ENCODE results near the gene PRR15L. TPM values are rescaled to one million over a fixed set of nuclear protein-coding genes. Genes with fewer than 3 reads are reported as not detected.
"Not testable (repeated sequence)": the region's sequence is repeated elsewhere in the genome, so short reads cannot be mapped to it uniquely, and the experiment has no call there.

The PRR15L gene
- total RNA-seq, 2 donors from 2014 or later = 0.57 to 0.60 TPM

DNA sequence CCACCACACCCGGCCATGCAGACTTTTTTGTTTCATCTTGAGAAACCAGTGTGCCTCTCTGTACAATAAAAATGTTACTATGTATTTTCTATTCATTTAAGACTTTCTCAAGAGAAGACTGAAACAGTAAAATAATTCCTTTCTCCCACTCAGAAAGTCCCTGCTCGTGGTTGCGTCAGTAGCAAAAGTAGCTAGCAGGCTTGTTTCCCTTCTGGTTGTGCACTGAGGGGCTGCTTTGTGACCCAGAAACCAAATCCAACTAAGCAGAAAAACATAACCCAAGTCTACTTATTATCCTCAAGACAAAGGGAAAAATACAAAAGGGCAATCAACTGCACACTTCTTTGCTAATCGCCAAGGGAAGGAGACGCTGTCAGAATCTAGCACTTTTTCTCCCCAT lies 19.7 kb downstream of the PRR15L start:
- 94 to 100% methylated on average over 2 to 5 of the region's 5 CpGs for WGBS, 2 experiments (ENCODE audit: insufficient coverage in 1 of 2, insufficient read length in 1 of 2)
- no peak overlapping the region for H3K27ac ChIP-seq (ENCODE audit: low read depth, low read length)
- H3K27me3 ChIP-seq (ENCODE audit: control insufficient read depth, insufficient read depth, low read length, poor library complexity, severe bottlenecking) = peaks cover 3% of the 10 kb centered on the region
- H3K4me3 Mint-ChIP-seq = no peak overlapping the region
- no peaks in the 10 kb centered on the region for H3K9me3 ChIP-seq (ENCODE audit: control insufficient read depth, low read length)
- no peaks in the 10 kb centered on the region for H3K4me1 ChIP-seq (ENCODE audit: control insufficient read depth, insufficient read depth, low read length)
- no peak overlapping the region for H3K9ac ChIP-seq (ENCODE audit: extremely low read depth, low read length, poor library complexity, severe bottlenecking)
- H3K9me3 Mint-ChIP-seq = peaks cover 5% of the 10 kb centered on the region
- TF ChIP-seq, protein P1, sequence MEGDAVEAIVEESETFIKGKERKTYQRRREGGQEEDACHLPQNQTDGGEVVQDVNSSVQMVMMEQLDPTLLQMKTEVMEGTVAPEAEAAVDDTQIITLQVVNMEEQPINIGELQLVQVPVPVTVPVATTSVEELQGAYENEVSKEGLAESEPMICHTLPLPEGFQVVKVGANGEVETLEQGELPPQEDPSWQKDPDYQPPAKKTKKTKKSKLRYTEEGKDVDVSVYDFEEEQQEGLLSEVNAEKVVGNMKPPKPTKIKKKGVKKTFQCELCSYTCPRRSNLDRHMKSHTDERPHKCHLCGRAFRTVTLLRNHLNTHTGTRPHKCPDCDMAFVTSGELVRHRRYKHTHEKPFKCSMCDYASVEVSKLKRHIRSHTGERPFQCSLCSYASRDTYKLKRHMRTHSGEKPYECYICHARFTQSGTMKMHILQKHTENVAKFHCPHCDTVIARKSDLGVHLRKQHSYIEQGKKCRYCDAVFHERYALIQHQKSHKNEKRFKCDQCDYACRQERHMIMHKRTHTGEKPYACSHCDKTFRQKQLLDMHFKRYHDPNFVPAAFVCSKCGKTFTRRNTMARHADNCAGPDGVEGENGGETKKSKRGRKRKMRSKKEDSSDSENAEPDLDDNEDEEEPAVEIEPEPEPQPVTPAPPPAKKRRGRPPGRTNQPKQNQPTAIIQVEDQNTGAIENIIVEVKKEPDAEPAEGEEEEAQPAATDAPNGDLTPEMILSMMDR (conservative IDR thresholded peaks at IDR 0.05) = no peak
- no peak overlapping the region for H3K27ac Mint-ChIP-seq
- no peak for DNase-seq
- no peaks in the 10 kb centered on the region for H3K36me3 ChIP-seq (ENCODE audit: control insufficient read depth, insufficient read depth, low read length)
- peaks cover 19% of the 10 kb centered on the region for H3K27me3 Mint-ChIP-seq (ENCODE audit: insufficient read depth)
- H3K4me1 Mint-ChIP-seq = no peaks in the 10 kb centered on the region
- H3K36me3 Mint-ChIP-seq (ENCODE audit: low read depth) = no peaks in the 10 kb centered on the region
- no peak overlapping the region for H3K4me3 ChIP-seq (ENCODE audit: low read length)

DNA sequence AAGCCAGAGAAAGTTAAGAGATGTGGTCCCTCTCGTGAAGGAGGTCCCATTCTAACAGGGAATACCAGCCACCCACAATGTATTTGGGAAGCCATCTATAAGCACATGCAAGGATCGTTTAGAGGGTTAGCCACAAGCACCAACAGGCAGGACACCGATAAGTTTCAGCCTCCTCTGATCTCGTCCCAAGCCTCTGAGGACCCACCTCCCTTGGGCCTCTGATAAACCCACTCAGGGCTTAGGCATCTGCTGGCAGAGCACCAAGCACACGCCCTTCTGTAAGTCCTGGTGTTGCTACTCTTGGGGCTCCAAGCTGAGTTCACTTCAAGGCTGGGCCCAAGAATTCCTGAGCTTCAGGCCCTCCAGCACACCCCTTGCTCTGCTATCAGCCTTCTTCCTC lies 21.7 kb downstream of the PRR15L start:
- Mint-ChIP-seq H3K27me3 (ENCODE audit: insufficient read depth) (peaks cover 14% of the 10 kb centered on the region), H3K4me1 (no peaks in the 10 kb centered on the region), H3K9me3 (peaks cover 1% of the 10 kb centered on the region), H3K4me3 (no peak overlapping the region), H3K36me3 (ENCODE audit: low read depth) (no peaks in the 10 kb centered on the region), H3K27ac (no peak overlapping the region)
- no peaks in the 10 kb centered on the region for H3K9me3 ChIP-seq (ENCODE audit: control insufficient read depth, low read length)
- H3K36me3 ChIP-seq (ENCODE audit: control insufficient read depth, insufficient read depth, low read length) = no peaks in the 10 kb centered on the region
- H3K27ac ChIP-seq (ENCODE audit: low read depth, low read length) = no peak overlapping the region
- DNase-seq = no peak
- H3K4me3 ChIP-seq (ENCODE audit: low read length) = no peak overlapping the region
- no peaks in the 10 kb centered on the region for H3K4me1 ChIP-seq (ENCODE audit: control insufficient read depth, insufficient read depth, low read length)
- TF ChIP-seq, protein P1 (conservative IDR thresholded peaks at IDR 0.05) = no peak
- 92 to 97% methylated on average over 4 to 5 of the region's 5 CpGs for WGBS, 2 experiments (ENCODE audit: insufficient coverage in 1 of 2, insufficient read length in 1 of 2)
- H3K27me3 ChIP-seq (ENCODE audit: control insufficient read depth, insufficient read depth, low read length, poor library complexity, severe bottlenecking) = peaks cover 3% of the 10 kb centered on the region
- H3K9ac ChIP-seq (ENCODE audit: extremely low read depth, low read length, poor library complexity, severe bottlenecking) = no peak overlapping the region

DNA sequence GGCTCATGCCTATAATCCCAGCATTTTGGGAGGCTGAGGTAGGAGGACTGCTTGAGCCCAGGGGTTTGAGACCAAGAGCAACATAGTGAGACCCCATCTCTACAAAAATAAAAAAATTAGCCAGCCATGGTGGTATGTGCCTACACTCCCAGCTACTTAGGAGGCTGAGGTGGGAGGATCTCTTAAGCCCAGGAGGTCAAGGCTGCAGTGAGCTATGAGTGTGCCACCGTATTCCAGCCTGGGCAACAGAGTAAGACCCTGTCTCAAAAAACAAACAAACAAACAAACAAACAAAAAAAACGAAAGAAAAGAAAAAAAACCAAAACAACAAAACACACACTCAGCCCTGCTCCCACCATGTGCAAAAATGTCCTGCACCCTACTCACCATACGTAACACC lies 22.2 kb downstream of the PRR15L start:
- 87 to 100% methylated on average over 1 to 3 of the region's 3 CpGs for WGBS, 2 experiments (ENCODE audit: insufficient coverage in 1 of 2, insufficient read length in 1 of 2)
- H3K4me3 ChIP-seq (ENCODE audit: low read length); H3K27ac Mint-ChIP-seq; H3K4me1 ChIP-seq (ENCODE audit: control insufficient read depth, insufficient read depth, low read length); H3K9me3 Mint-ChIP-seq; H3K27me3 Mint-ChIP-seq (ENCODE audit: insufficient read depth); H3K27me3 ChIP-seq (ENCODE audit: control insufficient read depth, insufficient read depth, low read length, poor library complexity, severe bottlenecking); H3K9me3 ChIP-seq (ENCODE audit: control insufficient read depth, low read length); H3K27ac ChIP-seq (ENCODE audit: low read depth, low read length); H3K36me3 Mint-ChIP-seq (ENCODE audit: low read depth); H3K4me1 Mint-ChIP-seq; H3K9ac ChIP-seq (ENCODE audit: extremely low read depth, low read length, poor library complexity, severe bottlenecking); H3K36me3 ChIP-seq (ENCODE audit: control insufficient read depth, insufficient read depth, low read length); DNase-seq; H3K4me3 Mint-ChIP-seq: not testable (repeated sequence)

DNA sequence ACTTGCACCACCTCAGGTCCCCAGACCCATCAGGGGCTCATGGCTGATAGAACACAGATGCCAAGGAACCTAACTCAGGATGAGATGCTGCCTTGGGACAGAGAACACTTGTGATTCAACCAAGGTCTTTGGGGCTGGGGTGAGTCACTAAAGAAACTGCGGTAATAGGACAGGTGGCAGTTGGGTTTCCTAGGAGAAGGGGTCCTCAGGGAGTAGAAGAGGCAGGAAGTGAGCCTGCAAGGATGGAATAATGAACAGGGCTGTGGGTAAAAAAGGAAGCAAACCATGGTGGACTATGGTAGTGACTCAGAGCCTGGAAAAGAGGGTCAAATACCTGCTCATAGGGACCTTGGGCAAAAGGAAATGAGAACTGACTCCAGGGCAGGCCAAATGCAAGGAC lies 22.8 kb downstream of the PRR15L start:
- H3K27ac ChIP-seq (ENCODE audit: low read depth, low read length) = no peak overlapping the region
- H3K27me3 Mint-ChIP-seq (ENCODE audit: insufficient read depth) = peaks cover 4% of the 10 kb centered on the region
- no peaks in the 10 kb centered on the region for H3K9me3 Mint-ChIP-seq
- peaks cover 5% of the 10 kb centered on the region for H3K36me3 ChIP-seq (ENCODE audit: control insufficient read depth, insufficient read depth, low read length)
- H3K4me3 ChIP-seq (ENCODE audit: low read length) = no peak overlapping the region
- H3K36me3 Mint-ChIP-seq (ENCODE audit: low read depth) = no peaks in the 10 kb centered on the region
- H3K9me3 ChIP-seq (ENCODE audit: control insufficient read depth, low read length) = no peaks in the 10 kb centered on the region
- H3K4me1 ChIP-seq (ENCODE audit: control insufficient read depth, insufficient read depth, low read length) = no peaks in the 10 kb centered on the region
- H3K27me3 ChIP-seq (ENCODE audit: control insufficient read depth, insufficient read depth, low read length, poor library complexity, severe bottlenecking) = no peaks in the 10 kb centered on the region
- WGBS, 2 experiments (ENCODE audit: insufficient coverage in 1 of 2, insufficient read length in 1 of 2) = 93 to 95% methylated on average over 1 of the region's 1 CpG
- no peak overlapping the region for H3K27ac Mint-ChIP-seq
- DNase-seq = no peak
- H3K4me1 Mint-ChIP-seq = no peaks in the 10 kb centered on the region
- H3K9ac ChIP-seq (ENCODE audit: extremely low read depth, low read length, poor library complexity, severe bottlenecking) = no peak overlapping the region
- TF ChIP-seq, protein P1 (conservative IDR thresholded peaks at IDR 0.05) = no peak
- H3K4me3 Mint-ChIP-seq = no peak overlapping the region

Data from endodermal cell (in vitro differentiated cells).